HuH-7 (cell line): ENCODE data around the gene COL8A1.
A peak's percentile ranks its signal among the peaks of the same experiment; 100 is the strongest.

Experiments
- DNase-seq: peaks from one replicate; pipeline ENCODE4 v3.0.0; 2011; ENCODE audit warnings: low spot score

The COL8A1 gene

GRCh38 chr3:99845331-99845730 lies 206.9 kb downstream of the COL8A1 start:
- DNase-seq, result no peak

- DNase-seq, result no peak
Measured at GRCh38 chr3:99845999-99846398, 207.6 kb downstream of the COL8A1 start.

GRCh38 chr3:99846477-99847160 lies 208.2 kb downstream of the COL8A1 start:
- peak; percentile 34 for DNase-seq

GRCh38 chr3:99848433-99848832 lies 210.0 kb downstream of the COL8A1 start:
- DNase-seq, result no peak
